Measurements from ENCODE around the gene LBR.

LBR gene

DNA sequence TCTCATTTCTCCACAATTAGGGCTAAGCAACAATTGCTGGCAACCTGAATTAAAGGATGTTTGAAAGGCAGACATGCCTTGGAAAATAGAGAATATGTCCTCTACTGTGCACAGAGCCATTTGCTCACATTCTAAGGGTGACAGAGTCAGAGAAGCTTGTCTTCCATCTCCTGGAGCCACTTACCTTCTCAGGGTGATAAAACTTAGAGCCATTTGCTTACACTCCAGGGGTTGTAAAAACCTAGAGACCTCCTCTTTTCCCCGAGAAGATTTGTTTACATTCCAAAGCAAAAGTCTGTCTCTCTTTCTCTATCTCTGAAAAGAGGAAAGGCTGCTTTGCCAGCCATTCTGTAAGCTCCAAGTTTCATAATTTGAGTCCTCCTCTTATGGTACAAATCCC, 61.3 kb downstream of the LBR start:
- DNase-seq = no peak

- no peak for DNase-seq
These were observed 61.8 kb downstream of the LBR start for GRCh38 chr1:225366018-225366417.

GRCh38 chr1:225364439-225364838, 63.4 kb downstream of the LBR start:
- no peak for DNase-seq

DNA sequence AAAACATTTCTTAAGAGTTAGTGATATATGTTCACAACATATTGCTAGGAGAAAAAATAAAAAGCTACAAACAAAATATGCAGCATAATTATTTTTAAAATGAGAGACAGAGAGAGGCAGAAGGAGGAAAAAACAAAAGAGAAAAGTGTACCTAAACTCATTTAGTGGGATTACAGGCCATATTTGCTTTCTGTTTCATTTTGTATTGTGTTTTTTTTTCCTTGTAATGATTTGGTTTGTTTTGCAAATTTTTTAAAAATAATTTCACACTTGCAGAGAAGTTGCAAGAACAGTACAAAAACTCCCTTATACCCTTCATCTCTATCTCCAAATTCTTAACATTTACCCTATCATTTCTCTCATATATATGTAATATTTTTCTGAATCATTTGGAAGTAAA, 65.0 kb downstream of the LBR start:
- DNase-seq = no peak

DNA sequence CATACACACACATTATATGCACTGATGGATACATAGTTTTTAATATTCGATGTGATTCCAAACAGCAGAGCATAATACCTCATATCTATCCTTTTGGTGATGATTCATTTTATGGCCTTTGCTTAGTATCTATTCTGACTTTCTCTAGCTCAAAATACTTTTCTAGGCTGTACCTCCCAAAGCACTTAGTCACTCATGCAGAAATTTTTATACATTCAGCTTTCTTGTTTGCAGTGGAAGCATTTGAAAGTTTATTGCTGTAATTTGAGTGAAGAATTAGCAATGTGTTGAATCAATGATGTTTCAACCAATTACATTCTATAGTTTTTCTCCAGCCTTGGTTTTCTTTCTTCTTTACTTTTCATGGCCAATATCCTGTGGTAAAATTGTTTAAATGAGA, 66.7 kb downstream of the LBR start:
- DNase-seq = no peak

- no peak for DNase-seq
These were observed 67.7 kb downstream of the LBR start for GRCh38 chr1:225360119-225360518.

GRCh38 chr1:225355863-225356262, 72.0 kb downstream of the LBR start:
- no peak for DNase-seq

GRCh38 chr1:225354906-225355305, 72.9 kb downstream of the LBR start:
- no peak for DNase-seq

Data from NCI-H446 (cell line).